NCI-H1105 treated with DMSO at 0.1 percent for 48 hours (cell line): ENCODE results near the gene SORCS2.

Experiments
- DNase-seq: peaks from one replicate; lab custom pipeline; 2025; lab: John Stamatoyannopoulos, UW

SORCS2 gene

GRCh38 chr4:7192252-7193029 is at the start of gene SORCS2:
Gene SORCS2 (plus strand): TSS chr4:7192538.
- DNase-seq = peak; percentile 42

- DNase-seq = no peak
These were observed 47.7 kb upstream of the SORCS2 start for GRCh38 chr4:7144374-7145290.

DNA sequence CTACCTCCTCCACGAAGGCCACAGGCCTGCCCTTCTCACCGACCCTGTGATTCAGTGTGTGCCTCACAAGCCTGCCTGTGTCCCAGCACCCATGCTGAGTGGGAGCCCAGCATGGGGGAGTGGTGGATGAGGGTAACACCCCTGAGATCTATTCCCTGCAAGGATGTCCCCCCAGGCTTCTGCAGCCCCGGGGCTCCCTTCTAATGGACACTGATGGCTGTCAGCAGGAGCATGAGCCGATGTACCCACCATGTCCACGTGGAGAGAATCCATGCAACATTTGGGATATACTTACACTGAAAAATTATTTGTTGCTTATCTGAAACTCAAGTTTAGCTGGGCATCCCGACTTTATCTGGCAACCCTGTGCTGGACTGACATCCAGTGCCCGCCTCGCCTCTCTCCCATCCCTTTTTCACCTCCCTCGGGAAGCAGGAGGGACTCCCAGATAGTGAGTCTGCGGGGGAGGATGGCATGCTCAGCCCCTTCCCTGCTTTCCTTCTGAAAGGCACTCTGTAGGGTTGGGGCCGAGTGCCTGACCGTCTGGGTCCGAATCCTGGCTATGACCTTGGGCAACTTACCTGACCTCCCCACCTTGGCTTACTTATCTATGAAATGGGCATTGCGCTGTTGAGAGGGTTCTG is 46.9 kb upstream of the SORCS2 start:
- no peak for DNase-seq

DNA sequence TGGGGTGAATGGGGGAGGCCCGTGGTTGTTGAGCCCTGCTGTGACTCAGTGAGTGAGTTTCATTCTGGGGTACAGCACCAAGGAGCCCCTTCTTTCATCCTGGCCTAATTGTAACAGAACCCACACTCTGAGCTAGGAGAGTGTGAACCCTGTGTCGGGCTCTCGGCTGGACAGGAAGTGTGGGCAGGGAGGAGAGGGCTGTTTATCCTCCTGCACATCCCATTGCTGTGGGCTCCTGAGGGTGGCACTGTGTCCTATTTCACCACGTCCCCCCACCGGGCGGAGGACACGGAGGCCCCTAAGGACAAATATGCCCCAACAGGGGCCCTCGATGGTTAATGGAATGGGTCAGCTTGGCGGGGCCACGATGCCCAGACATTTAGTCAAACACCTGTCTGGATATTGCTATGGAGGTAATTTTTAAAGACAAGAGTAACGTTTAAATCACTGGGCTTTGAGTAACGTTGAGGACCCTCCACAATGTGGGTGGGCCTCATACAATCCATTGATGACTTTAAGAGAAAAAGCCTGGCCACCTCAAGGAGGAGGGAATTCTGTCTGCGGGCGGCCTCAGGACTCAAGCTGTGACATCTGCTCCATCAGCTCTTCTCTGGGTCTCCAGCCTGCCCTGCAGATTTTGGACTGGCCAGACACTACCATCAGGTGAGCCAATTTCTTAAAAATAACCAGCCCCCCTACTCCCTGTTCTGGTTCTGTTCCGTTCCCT is 46.1 kb upstream of the SORCS2 start:
- DNase-seq = no peak

DNA sequence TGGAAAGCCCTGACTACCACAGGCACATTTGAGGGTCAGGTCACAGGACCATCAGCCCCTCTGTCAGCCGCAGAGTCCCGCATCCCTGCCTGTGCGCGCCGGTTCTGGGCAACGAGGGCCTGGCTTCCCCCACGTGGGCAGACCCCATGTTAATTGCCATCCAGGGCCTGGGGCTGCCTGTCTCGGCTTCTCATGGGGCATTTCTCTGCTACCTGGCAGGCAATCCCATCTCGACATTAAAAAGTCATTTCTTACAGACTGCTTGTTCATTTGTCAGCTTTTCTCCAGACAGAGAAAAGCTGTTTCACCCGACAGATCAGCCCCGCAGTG is 45.6 kb upstream of the SORCS2 start:
- no peak for DNase-seq

- no peak for DNase-seq
These were observed 45.1 kb upstream of the SORCS2 start for GRCh38 chr4:7147261-7147660.

DNA sequence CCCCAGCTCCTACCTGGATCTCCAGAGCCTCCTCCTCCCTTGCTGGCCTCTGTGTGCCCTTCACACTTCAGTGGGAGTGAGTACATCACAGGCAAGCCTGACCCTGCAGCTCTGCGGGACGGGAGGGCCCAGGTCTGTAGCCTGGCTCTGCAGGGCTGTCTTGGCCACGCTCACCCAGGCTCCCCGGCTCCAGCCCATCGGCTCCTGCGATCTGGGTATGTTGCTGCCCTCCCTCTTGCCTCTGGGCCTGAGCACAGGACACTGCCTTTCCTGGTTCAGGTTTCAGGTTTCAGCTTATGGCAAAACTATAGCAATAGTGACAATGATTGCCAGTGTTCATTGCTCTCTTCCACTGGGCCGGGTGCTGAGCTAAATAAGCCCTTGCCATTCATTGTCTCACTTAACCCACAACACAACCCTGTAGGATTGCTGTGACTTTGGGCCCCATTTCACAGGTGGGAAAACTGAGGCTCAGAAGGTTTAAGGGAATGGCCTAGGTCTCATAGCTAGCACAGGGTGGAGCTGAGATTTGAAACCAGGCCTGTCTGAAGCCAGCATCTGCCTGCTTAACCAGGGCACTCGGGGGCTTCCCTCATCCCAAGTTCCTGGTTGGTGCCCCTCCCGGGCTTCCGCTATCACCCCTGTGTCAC is 44.6 kb upstream of the SORCS2 start:
- no peak for DNase-seq

GRCh38 chr4:7148337-7148736 is 44.0 kb upstream of the SORCS2 start:
- DNase-seq = no peak

GRCh38 chr4:7150036-7150635 is 42.2 kb upstream of the SORCS2 start:
- no peak for DNase-seq

- no peak for DNase-seq
These were observed 40.6 kb upstream of the SORCS2 start for GRCh38 chr4:7151668-7152227.

GRCh38 chr4:7153711-7154110 is 38.6 kb upstream of the SORCS2 start:
- no peak for DNase-seq

DNA sequence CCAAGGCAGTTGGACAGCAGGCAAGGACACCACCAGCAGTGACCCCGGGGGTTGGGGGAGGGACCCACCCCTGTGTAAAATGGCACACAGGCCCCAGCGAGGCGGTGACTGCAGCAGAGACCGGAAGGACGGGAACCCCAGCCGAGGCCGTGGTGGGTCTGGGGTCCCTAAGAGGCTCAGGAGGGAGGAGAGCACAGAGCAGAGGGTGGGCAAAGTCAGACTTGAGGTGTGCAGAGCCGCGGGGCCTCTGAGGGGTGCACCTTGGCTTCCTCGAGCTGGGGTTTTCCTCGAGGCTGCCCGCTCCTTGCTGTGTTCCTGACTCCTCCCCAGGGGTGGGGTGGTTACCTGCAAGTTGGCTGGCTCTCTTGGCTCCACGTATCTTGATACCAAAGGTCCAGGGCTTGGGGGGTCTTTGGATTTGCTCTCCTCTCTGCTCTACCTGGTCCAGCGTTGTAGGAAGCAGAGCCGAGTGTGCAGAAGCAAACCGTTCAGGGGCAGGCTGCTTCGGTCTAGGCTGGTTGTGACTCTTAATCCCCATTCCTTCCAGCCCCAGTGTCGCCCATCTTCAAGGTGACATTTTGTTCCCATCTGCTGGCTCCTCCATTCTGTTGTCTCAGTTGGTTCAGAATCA is 37.9 kb upstream of the SORCS2 start:
- DNase-seq = no peak

GRCh38 chr4:7155590-7156071 is 36.7 kb upstream of the SORCS2 start:
- DNase-seq = no peak

- no peak for DNase-seq
These were observed 36.0 kb upstream of the SORCS2 start for GRCh38 chr4:7156328-7156727.

- DNase-seq = no peak
These were observed 35.4 kb upstream of the SORCS2 start for GRCh38 chr4:7156761-7157488.

DNA sequence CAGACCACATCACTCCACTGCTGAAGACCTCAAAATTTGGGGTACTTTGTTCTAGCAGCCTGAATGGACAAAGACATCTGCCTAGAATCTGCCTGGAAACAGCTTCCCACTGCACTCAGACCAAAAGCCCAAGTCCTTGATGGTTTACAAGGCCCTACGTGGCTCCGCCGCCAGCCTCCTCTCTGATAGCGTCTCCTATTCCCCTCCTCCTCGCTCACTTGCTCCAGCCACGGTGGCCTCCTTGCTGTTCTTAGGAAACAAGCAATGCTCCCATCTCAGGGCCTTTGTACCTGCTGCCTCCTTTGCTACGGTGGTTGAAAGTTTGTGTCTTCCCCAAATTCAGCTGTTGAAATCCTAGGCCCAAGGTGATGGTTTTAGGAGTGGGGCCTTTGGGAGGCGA is 34.7 kb upstream of the SORCS2 start:
- no peak for DNase-seq

- no peak for DNase-seq
These were observed 34.1 kb upstream of the SORCS2 start for GRCh38 chr4:7158081-7158750.

DNA sequence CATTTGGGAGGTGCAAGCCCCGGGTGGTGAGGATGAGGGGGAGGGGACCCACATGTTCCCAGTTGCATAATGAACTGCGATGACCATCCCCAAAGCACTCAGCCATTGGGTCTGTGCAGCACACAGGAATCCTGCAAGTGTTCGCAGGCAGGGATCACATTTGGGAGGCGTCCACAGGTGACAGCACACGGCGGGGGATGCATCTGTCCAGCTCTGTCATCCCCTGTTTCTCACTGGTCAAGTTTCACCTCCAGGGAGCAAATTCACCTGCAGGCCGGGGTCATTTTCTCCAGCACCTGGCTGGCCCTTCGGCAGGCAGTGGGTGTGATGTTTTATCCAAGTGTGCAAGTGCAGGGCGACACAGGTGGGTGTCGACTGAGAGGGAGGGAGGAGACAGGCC is 33.3 kb upstream of the SORCS2 start:
- no peak for DNase-seq

- DNase-seq = no peak
These were observed 32.4 kb upstream of the SORCS2 start for GRCh38 chr4:7159923-7160322.
